Stimulated activated CD8-positive, alpha-beta memory T cell treated with anti-CD3 and anti-CD28 coated beads, Interleukin-2, amount 100 ng/mL, for 48 hours (primary cell): ENCODE data around the gene UGT1A9.

ENCODE experiments used
- DNase-seq, 2 donors: peaks; one replicate each; pipeline ENCODE4 v3.0.0-alpha.2; 2020; ENCODE audit warnings: low read depth in 2 of 2

UGT1A9 gene

DNA sequence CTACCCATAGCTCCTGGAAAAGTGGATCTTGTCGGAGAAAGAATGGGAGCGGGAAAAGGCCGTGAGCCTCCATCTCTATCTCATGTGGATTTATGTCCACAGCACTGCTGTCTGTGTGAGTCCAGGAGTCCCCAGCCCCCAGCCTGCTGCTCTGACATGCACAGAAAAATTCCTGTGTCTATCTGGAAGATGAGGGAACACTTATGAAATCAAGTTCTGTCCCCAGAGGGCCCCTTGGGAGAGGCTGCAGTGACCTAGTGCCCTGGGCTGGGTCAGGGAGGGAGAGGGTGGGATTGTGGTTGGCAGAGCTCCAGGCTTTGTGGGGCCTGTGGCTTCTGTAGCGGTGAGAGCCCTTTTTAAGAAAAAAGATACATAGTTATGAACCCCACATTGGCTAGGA is 145.1 kb downstream of the UGT1A9 start:
- DNase-seq = no peak

DNA sequence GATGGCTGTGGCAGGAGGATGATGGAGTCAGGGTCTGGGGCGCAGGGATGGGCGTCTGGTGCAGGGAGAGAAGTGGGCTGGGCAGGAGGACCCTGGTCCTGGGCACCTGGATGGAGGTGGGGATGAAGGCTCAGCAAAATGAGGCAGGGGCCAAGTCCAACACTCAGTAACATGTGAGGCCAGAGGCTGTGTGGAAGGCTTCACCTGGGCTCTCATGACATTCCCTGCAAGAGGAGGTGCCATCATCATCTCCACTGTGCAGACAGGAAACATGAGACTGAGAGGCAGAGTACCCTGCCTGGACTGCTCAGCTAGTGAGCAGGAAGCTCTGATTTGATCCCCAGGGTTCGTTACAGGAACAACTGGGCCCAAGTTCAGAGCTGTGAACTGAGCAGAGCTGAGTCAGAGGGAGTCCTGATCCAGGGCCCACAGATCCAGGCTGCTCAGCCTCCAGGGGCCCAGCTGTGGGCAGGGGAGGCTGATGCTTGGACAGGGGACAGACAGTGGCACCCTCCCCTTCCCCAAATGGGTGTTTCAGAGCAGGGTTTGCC is 145.7 kb downstream of the UGT1A9 start:
- no peak for DNase-seq

DNA sequence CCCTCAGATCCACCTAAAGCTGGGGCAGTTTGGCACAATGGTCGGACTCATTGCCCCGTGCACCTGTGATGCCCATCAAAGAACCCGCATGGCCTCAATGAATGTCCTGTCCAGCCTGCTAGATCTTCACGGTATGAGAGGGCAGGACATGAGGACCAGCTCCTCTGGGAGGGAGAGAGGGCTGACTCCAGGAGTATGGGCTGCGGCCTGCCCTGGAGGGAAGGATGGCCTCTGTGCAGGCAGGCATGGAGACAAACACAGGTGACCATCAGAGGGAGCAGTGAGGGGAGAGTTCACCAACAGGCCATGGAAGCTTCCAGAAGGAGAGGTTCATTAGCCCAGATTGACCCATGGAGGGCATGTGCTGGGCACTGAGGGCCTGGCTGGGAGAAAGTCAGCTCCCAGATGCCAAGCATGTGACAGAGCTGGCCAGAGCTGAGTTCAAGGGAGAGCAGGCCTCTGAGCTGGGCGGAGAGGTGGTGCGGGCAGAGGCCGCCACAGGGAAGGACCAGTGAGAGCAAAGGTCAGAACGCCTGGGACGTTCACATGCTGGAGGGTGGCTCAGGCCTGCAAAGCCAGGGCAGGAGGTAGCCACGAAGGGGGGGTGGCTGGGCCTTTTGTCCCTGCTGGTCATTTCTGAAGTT is 146.4 kb downstream of the UGT1A9 start:
- DNase-seq = no peak

DNA sequence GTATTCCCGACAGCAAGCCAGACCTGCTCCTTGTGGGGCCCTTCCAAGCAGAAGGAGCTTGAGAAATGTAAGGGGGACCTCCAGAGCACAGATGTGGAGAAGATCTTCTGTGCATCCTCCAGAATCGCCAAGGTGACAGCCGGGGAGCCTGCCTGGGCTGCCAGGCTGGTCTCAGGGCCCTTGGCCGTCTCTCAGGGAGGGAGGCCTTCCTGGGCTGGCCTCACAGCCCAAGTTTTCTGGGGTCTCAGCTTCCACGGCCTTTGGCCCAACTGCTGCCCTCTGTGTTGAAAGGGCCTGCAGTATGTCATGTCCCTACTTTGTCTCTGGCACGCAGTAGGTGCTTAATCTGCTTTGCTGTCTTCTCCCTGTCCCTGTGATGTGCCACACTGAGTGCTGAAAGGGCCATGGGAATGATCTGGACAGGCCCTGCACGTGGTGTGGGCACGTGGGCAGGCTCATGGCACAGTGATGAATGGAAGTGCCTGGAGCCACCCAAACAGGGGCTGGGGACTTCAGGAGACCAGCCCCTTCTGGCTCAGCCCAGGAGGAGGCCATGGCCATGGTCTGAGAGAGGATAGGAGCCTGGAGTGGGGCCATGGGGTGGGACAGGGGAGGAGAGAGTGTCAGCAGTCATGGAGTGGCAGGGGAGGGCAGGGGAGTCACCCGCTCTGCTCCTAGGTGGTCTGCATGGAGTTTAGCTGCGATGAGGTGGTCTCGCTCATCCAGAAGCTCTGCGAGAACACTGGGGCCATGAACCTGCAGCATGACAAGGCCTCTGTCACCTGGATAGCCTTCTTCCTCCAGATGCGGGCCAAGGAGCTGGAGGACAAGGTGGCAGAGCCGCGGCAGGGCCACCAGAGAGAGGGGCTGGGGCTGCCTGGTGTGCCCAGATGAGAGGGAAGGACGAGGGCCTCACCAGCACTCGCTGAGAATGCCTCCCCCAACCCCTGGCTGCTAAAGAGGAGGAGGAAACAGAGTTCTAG is 147.2 kb downstream of the UGT1A9 start:
- no peak for DNase-seq

DNA sequence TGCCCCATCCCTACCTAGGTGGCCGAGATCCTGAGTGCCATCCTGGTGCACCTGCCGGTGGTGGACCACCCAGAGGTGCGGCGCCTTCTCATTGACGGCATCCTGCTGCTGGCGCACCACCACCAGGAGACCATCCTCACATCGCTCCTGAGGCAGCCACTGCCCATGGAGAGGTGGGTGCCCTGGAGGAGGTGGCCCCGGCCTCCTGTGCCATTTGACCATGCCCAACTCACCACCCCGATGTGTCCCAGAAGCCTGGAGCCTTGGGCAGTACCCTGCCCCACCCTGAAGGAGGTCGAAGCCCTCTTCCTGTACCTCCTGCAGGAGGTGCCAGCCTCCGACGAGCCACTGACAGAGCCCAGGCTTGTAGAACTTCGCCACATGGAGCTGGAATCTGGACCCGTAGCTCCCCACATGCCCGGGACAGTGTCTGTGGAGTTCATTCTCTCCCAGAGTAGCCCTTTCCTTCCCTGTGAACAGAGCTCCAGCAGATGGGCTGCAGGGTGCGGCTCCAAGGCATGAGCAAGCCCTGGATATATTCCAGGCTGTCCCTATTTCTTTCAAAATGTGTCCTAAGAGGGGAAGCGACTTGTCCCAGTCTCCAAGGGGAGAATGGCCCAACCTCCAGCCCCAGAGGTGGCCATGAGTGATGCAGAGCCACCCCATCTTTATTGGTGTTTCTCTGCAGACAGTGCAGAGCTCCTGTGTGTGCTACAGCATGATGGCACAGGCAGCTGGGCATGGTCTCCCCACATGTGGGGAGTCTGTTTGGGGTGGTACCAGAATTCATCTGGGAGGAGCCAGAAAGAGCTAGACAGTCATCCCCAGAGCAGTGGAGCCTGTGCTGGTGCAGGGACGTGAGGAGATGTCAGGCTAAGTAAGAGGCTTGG is 148.4 kb downstream of the UGT1A9 start:
- DNase-seq = no peak

DNA sequence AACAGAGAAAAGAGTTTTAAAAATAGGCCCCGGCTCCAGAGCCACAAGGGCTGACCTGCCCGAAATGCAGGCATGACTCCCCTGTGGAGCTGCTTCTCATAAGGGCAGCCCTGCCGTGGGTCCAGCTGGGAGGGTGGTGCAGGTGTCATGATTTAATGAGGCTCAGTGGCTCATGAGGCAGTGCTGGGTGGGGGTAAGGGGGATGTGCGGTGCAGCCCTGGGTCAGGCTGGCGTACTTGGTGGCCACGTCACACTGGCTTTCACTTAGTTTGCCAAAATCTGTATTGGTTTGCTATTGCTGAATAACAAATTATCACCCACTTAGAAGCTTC is 149.0 kb downstream of the UGT1A9 start:
- DNase-seq = no peak

DNA sequence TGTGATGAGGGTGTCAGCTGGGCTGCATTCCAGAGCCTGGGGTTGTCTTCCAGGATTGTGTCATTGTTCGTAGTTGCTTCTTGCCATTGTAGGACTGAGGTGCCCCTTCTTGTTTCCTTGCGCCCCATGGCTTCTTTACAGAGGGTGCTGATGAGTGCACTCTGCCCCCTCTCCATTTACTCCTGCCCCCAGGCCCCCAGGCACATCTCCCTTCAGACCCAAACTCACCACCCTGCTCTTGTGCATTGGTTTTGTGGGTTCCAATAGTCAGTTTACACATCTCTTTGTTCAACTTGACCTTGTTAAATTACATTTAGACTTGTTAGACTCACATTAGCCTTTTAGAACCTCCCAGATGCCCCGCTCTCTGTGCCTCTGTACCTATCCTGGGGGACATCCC is 149.5 kb downstream of the UGT1A9 start:
- no peak for DNase-seq

DNA sequence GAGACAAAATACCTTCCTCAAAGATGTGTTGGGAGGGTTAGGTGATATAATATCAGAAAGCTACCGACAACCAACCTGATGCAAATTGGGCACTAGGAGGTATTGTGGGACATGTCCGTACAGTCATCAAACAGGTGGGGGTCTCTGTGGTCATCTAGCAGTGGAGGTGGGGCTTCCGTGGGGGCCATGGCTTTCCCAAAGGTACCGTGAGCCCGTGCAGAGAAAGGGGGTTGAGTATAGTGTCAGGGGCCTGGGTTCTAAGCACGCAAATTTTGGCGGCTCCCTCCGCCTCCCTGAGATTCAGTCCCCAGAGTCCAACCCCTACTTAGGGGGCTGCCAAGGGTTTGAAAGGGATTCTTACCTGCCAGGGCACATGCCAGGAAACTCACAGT is 150.0 kb downstream of the UGT1A9 start:
- DNase-seq = no peak

DNA sequence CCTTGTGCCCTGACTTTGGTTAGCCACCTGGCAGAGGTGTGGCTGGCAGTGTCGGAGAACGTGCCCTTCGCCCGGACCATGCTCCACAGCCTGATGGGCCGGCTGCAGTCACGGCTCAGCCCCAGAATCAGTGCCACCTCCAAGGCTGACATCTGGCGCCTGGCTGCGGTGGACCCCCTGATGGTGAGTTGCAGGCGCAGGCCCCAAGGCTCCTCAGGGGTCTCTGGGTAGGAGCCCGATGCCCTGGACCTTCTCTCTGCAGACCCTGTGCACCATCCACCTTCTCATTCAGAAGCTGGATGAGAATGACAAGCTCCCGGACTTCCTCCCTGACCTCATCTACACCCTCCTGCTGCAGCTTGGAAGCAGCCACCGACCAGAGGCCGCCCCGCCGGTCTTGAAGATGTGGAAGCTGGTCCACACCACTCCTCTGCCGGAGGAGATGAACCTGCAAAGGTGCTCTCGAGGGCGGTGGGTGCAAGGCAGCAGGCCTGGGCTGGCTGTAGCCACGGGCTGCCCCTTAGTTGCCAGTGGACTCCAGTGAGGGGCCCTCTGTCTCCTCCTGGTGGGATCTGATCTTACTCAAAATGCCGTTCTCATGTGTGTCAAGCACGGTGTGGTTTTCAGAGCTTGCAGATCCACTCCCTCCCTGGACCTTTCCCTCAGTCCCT is 150.5 kb downstream of the UGT1A9 start:
- no peak for DNase-seq
